IMR-90 (cell line): Measurements from ENCODE around the gene HGFAC.

Experiments
- BHLHE40 ChIP-seq: fragments of 150-350 bp; IDR thresholded peaks from 2 replicates; pipeline ENCODE4 v1.6.1; 2016; ENCODE audit warnings: mild to moderate bottlenecking, low read depth, low read length
- CEBPB ChIP-seq: IDR thresholded peaks from 2 replicates; pipeline ENCODE4 v1.6.1; 2012; ENCODE audit warnings: low read depth, low read length, improper control_type of control experiment
- ELK1 ChIP-seq: fragments of 150-350 bp; IDR thresholded peaks from 2 replicates; pipeline ENCODE4 v1.6.1; 2016; ENCODE audit warnings: low read depth, mild to moderate bottlenecking, low read length, moderate library complexity, borderline replicate concordance
- FOS ChIP-seq: fragments of 150-350 bp; IDR thresholded peaks from 2 replicates; pipeline ENCODE4 v1.6.1; 2016; ENCODE audit warnings: low read depth, low read length
- MAFK ChIP-seq: IDR thresholded peaks from 2 replicates; pipeline ENCODE4 v1.6.1; 2012; ENCODE audit warnings: low read depth, low read length, improper control_type of control experiment
- MAZ ChIP-seq: IDR thresholded peaks from 2 replicates; pipeline ENCODE4 v1.6.1; 2012; ENCODE audit warnings: low read depth, mild to moderate bottlenecking, low read length, improper control_type of control experiment, moderate library complexity, borderline replicate concordance
- MXI1 ChIP-seq: IDR thresholded peaks from 2 replicates; pipeline ENCODE4 v1.6.1; 2012; ENCODE audit warnings: low read depth, mild to moderate bottlenecking, low read length, moderate library complexity, borderline replicate concordance
- POLR2A ChIP-seq: IDR thresholded peaks from 2 replicates; pipeline ENCODE4 v1.6.1; 2012; ENCODE audit warnings: mild to moderate bottlenecking, low read depth, low read length
- RAD21 ChIP-seq: IDR thresholded peaks from 2 replicates; pipeline ENCODE4 v1.6.1; 2012; ENCODE audit warnings: low read length, improper control_type of control experiment
- RFX5 ChIP-seq: IDR thresholded peaks from 2 replicates; pipeline ENCODE4 v1.8.0; 2012; ENCODE audit warnings: low read depth, mild to moderate bottlenecking, low read length, moderate library complexity
- SMC3 ChIP-seq: fragments of 150-350 bp; IDR thresholded peaks from 2 replicates; pipeline ENCODE4 v1.6.1; 2016; ENCODE audit warnings: low read depth, mild to moderate bottlenecking, antibody characterized with exemption, low read length, moderate library complexity
- USF2 ChIP-seq: fragments of 150-350 bp; IDR thresholded peaks from 2 replicates; pipeline ENCODE4 v1.6.1; 2017; ENCODE audit warnings: mild to moderate bottlenecking, antibody characterized with exemption, low read length, low read depth
- TF ChIP-seq, protein P1 (sequence below): conservative IDR thresholded peaks from 2 replicates; pipeline ENCODE4 v1.5.1; 2012; ENCODE audit warnings: mild to moderate bottlenecking, low read depth, low read length, improper control_type of control experiment

GRCh38 chr4:3475041-3475712 lies 33.4 kb downstream of the HGFAC start:
- TF ChIP-seq POLR2A (no peak), ELK1 (no peak), FOS (no peak), MXI1 (no peak), RFX5 (no peak), USF2 (no peak), RAD21 (no peak), MAZ (no peak), SMC3 (no peak), MAFK (no peak), BHLHE40 (no peak), CEBPB (no peak)
- TF ChIP-seq, protein P1, sequence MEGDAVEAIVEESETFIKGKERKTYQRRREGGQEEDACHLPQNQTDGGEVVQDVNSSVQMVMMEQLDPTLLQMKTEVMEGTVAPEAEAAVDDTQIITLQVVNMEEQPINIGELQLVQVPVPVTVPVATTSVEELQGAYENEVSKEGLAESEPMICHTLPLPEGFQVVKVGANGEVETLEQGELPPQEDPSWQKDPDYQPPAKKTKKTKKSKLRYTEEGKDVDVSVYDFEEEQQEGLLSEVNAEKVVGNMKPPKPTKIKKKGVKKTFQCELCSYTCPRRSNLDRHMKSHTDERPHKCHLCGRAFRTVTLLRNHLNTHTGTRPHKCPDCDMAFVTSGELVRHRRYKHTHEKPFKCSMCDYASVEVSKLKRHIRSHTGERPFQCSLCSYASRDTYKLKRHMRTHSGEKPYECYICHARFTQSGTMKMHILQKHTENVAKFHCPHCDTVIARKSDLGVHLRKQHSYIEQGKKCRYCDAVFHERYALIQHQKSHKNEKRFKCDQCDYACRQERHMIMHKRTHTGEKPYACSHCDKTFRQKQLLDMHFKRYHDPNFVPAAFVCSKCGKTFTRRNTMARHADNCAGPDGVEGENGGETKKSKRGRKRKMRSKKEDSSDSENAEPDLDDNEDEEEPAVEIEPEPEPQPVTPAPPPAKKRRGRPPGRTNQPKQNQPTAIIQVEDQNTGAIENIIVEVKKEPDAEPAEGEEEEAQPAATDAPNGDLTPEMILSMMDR = no peak
